SK-N-MC (cell line): ENCODE measurements around the gene SPATA46.

Experiments
- DNase-seq: peaks from one replicate; pipeline ENCODE4 v3.0.0-alpha.2; 2011; ENCODE audit warnings: low read depth, low spot score
- H3K27ac ChIP-seq: fragments of 200-600 bp; sonication (generic); 2 replicates; pipeline ENCODE4 v1.5.1; 2016; ENCODE audit warnings: mixed run types
- H3K36me3 ChIP-seq: fragments of 200-600 bp; sonication (generic); 2 replicates; pipeline ENCODE4 v1.6.1; 2017; ENCODE audit warnings: antibody characterized with exemption, low read length, mixed read lengths; ENCODE audit not compliant: insufficient read depth
- H3K4me3 ChIP-seq: fragments of 200-600 bp; sonication (generic); 2 replicates; pipeline ENCODE4 v1.5.1; 2016
- H3K9ac ChIP-seq: fragments of 200-600 bp; sonication (generic); 2 replicates; pipeline ENCODE4 v1.8.0; 2017; ENCODE audit warnings: mixed run types, mixed read lengths; ENCODE audit not compliant: insufficient read length
- H3K9me3 ChIP-seq: fragments of 200-600 bp; sonication (generic); 2 replicates; pipeline ENCODE4 v1.6.1; 2017; ENCODE audit warnings: low read depth, mild to moderate bottlenecking, antibody characterized with exemption, low read length, moderate library complexity, mixed read lengths
- EZH2 ChIP-seq: fragments of 200-600 bp; sonication (generic); IDR thresholded peaks from one replicate; pipeline ENCODE4 v1.6.1; 2017; ENCODE audit warnings: antibody characterized with exemption
- FOXP2 ChIP-seq: optimal IDR thresholded peaks from 2 replicates; pipeline ENCODE3; 2011; ENCODE audit warnings: mild to moderate bottlenecking, moderate library complexity; ENCODE audit not compliant: insufficient read depth; ENCODE audit errors: extremely low read length, control extremely low read depth
- POLR2AphosphoS5 ChIP-seq: IDR thresholded peaks from 2 replicates; pipeline ENCODE4 v1.6.1; 2012; ENCODE audit warnings: mild to moderate bottlenecking, low read depth, low read length, borderline replicate concordance

The SPATA46 gene

GRCh38 chr1:162397039-162397448, 20.4 kb upstream of the SPATA46 start:
- Histone ChIP-seq H3K9me3 (no peaks in the 10 kb centered on the region), H3K27ac (peak overlapping the region; percentile 74), H3K36me3 (no peaks in the 10 kb centered on the region), H3K4me3 (no peak overlapping the region), H3K9ac (no peak overlapping the region)
- no peak for DNase-seq
- TF ChIP-seq POLR2AphosphoS5 (no peak), EZH2 (no peak), FOXP2 (no peak)

- no peak for DNase-seq
- H3K27ac ChIP-seq, result peak overlapping the region; percentile 69
- no peaks in the 10 kb centered on the region for H3K36me3 ChIP-seq
- H3K9ac ChIP-seq, result no peak overlapping the region
- TF ChIP-seq POLR2AphosphoS5, result no peak
- no peak for TF ChIP-seq FOXP2
- TF ChIP-seq EZH2, result no peak
- no peaks in the 10 kb centered on the region for H3K9me3 ChIP-seq
- no peak overlapping the region for H3K4me3 ChIP-seq
Measured at GRCh38 chr1:162396201-162396906, 19.7 kb upstream of the SPATA46 start.

DNA sequence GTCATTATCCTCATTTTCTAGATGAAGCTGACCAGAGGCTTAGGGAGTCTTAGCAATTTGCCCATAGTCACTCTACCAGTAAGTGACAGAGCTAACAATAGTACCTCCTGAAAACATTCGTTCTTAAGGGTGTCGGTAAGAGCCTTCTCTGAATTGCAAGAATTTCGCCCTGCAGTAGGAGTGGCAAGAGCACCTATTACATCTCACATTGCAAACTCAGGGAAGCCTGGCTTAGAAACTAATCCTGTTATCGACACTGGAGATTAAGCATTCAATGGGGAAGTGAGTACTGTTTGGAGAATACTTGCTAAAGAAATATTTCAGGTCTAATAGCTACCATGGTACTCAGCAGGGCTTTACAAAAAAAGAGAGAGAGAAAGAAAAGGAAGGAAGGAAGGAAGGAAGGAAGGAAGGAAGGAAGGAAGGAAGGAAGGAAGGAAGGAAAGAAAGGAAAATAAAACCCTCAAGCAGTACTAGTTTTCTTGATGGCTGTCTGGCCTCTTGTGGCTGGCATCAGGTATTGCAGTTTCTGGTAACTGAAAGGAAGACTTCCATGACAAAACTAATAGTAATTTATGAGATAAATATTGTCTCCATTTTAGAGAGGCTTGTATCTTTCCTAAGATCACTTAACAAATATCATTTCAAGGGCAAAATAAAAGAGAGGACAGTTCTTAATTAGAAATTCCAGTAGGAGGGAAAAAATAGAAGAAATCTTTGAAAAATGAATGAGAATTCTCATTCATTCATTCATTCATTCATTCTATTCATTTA, 15.3 kb upstream of the SPATA46 start:
- DNase-seq, result peak; percentile 98
- Histone ChIP-seq H3K36me3 (no peaks in the 10 kb centered on the region), H3K9me3 (no peaks in the 10 kb centered on the region), H3K4me3 (peak overlapping the region; percentile 60), H3K9ac (peak overlapping the region; percentile 91), H3K27ac (peak overlapping the region; percentile 99)
- TF ChIP-seq FOXP2 (peak; percentile 52), POLR2AphosphoS5 (peak; percentile 70), EZH2 (no peak)

DNA sequence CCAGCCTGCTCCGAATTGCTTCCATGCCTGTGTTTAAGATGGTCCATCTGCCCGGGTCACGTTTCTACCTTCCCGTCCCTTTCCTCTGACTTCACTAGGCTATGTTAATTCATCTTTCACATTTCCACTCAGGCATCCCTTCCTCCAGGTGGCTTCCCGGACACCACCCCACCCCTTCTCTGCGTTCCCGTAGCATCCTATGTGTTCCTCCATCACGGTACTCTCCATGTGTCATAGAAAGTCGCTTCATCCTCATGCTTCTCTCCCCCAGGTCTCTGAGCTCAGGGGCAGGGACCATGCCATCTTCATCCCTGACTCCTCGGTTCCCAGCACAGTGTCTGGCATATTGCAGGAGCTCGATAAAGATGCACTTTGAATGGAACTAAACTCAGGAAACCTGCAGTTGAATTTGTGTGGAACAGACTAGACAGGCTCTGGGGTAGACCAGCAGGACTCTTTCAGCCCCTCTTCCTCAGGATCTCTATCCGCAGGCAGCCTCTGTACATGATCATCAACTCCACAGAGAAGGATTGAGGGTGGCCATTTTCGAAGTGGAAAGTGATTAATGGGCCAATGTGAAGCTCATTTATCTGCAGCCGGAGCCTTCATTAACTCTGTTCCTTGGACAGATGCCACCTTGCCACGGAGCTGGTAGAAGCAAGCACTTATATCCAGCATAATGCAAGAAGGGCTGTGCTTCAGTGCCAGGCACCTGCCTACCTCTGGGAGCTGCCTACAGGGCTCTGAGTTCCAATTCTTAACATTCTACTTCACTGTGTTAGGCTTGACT, 13.9 kb upstream of the SPATA46 start:
- Histone ChIP-seq H3K27ac (peak overlapping the region; percentile 99), H3K36me3 (no peaks in the 10 kb centered on the region; the same call in 1 of the 2 replicates), H3K9me3 (no peaks in the 10 kb centered on the region), H3K4me3 (no peak overlapping the region), H3K9ac (peak overlapping the region; percentile 82)
- TF ChIP-seq FOXP2 (no peak), EZH2 (no peak), POLR2AphosphoS5 (no peak)
- DNase-seq, result no peak

GRCh38 chr1:162389971-162390370, 13.3 kb upstream of the SPATA46 start:
- TF ChIP-seq POLR2AphosphoS5 (no peak), FOXP2 (no peak), EZH2 (no peak)
- H3K4me3 ChIP-seq, result no peak overlapping the region
- DNase-seq, result no peak
- H3K9ac ChIP-seq, result no peak overlapping the region
- peak overlapping the region; percentile 99 for H3K27ac ChIP-seq
- no peaks in the 10 kb centered on the region for H3K9me3 ChIP-seq
- no peaks in the 10 kb centered on the region; the same call in 1 of the 2 replicates for H3K36me3 ChIP-seq

DNA sequence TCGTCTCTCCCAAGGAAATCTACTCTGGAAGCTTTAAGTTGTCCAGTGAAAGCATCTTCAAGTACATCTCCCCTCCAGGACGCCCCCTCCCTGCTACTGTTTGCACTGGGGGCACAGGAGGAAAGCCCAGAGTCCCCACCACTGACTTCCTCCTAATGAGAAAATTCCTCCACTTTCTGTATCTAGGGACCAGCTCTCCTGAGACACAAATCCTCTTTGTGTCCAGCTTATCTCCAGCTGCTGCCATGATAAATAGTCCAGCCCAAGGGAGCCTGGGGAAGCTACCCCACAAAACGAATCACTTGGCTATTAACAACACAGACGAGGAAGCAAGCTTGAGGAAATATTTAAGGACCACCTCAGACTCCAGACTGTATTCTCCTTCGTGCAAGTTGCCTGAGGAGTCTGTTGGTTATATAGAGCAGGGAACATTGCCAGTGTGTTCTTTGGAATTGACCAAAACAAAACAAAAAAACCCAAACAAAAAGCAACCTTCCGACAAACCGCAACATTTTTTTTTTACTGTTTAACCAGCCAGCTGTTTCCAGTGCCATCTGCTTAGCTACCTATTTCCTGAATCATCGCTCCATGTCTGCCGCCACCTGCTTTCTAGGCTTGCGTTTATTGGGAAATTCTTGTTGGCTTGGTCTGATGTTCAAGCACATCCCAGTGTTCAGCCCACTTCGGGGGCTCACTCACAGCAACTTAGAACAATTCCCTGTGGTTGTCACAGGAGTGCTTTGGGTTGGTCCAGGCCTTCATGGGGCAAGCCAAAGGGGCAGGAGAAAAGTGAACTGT, 12.6 kb upstream of the SPATA46 start:
- Histone ChIP-seq H3K4me3 (no peak overlapping the region), H3K36me3 (no peaks in the 10 kb centered on the region; the same call in 1 of the 2 replicates), H3K27ac (peak overlapping the region; percentile 99), H3K9me3 (no peaks in the 10 kb centered on the region), H3K9ac (peak overlapping the region; percentile 13)
- TF ChIP-seq EZH2 (no peak), POLR2AphosphoS5 (no peak)
- no peak for DNase-seq

DNA sequence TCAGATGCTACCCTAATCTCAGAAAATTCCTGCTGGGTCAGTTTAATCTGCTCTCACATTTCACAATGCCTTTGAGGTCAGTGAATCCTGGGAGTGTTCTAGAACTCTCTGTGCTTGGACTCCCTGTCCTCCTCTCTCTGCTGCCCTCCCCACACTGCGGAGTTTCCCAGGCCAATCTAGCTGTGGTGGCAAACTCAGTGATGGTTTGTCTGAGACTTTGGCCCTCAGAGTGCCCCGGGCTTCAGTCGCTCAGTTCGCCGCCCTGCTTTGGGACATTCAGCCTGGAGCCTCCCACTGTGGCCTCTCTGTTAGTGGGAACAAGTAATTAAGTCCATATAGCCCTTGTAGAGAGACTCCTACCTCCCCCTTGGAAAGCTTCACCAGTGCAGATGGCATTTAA, 12.0 kb upstream of the SPATA46 start:
- TF ChIP-seq POLR2AphosphoS5, result no peak
- no peak for TF ChIP-seq EZH2
- TF ChIP-seq FOXP2, result no peak
- Histone ChIP-seq H3K4me3 (no peak overlapping the region), H3K27ac (peak overlapping the region; percentile 99), H3K9ac (no peak overlapping the region), H3K36me3 (peaks cover under 1% of the 10 kb centered on the region; the same call in 1 of the 2 replicates), H3K9me3 (no peaks in the 10 kb centered on the region)
- no peak for DNase-seq
